Activated CD4-positive, alpha-beta T cell treated with anti-CD3 and anti-CD28 coated beads for 24 hours (primary cell): ENCODE results near the gene MKS1.

ENCODE experiments used
- DNase-seq, 2 donors: peaks; one replicate each; pipeline ENCODE4 v3.0.0-alpha.2; 2020; ENCODE audit warnings: low read depth in 2 of 2

MKS1 gene

GRCh38 chr17:58219007-58219788 lies at the start of gene MKS1:
MKS1 (minus strand) TSS chr17:58219255; CDS start chr17:58219230, 25 bp downstream.
- peak; percentile 89 to 93 for DNase-seq

- no peak for DNase-seq
Measured at GRCh38 chr17:58268326-58268725, 49.3 kb upstream of the MKS1 start.

GRCh38 chr17:58267347-58268324 lies 48.6 kb upstream of the MKS1 start:
- DNase-seq: no peak

GRCh38 chr17:58265902-58266875 lies 47.1 kb upstream of the MKS1 start:
- DNase-seq: no peak

- DNase-seq: no peak
Measured at GRCh38 chr17:58265271-58265670, 46.2 kb upstream of the MKS1 start.

GRCh38 chr17:58264407-58265103 lies 45.5 kb upstream of the MKS1 start:
- DNase-seq: no peak

GRCh38 chr17:58263773-58264172 lies 44.7 kb upstream of the MKS1 start:
- DNase-seq: no peak

GRCh38 chr17:58262149-58262548 lies 43.1 kb upstream of the MKS1 start:
- no peak for DNase-seq

- DNase-seq: no peak
Measured at GRCh38 chr17:58254803-58255202, 35.7 kb upstream of the MKS1 start.

GRCh38 chr17:58253082-58253481 lies 34.0 kb upstream of the MKS1 start:
- DNase-seq: no peak

GRCh38 chr17:58252141-58252540 lies 33.1 kb upstream of the MKS1 start:
- no peak for DNase-seq

GRCh38 chr17:58250344-58251011 lies 31.4 kb upstream of the MKS1 start:
- DNase-seq: no peak

GRCh38 chr17:58249270-58250133 lies 30.4 kb upstream of the MKS1 start:
- peak; percentile 66 to 73 for DNase-seq

GRCh38 chr17:58248955-58249269 lies 29.9 kb upstream of the MKS1 start:
- DNase-seq: no peak

GRCh38 chr17:58247511-58248363 lies 28.7 kb upstream of the MKS1 start:
- DNase-seq: no peak

GRCh38 chr17:58246781-58247180 lies 27.7 kb upstream of the MKS1 start:
- no peak for DNase-seq

GRCh38 chr17:58246104-58246740 lies 27.2 kb upstream of the MKS1 start:
- DNase-seq: no peak
